K562 (cell line): ENCODE results near the gene MCAM. TPM values are rescaled to one million over a fixed set of nuclear protein-coding genes. Genes with fewer than 3 reads are reported as not detected.

ENCODE experiments used
- ATAC-seq: fragments of 200-7000 bp; cut with Tn5 transposase; 3 replicates; pipeline ENCODE4 v1.9.1; 2020; ENCODE audit warnings: moderate library complexity
- BruUV-seq: library from RNA; stranded (reverse); fragments of 400-500 nt; replicated peaks from 2 replicates; lab custom pipeline; 2021; lab: Mats Ljungman, UMichigan
- CTCF ChIA-PET: fragments of 300-600 bp; formaldehyde crosslinking; extraction: SDS; loops from one replicate; lab custom pipeline; 2021; ENCODE audit warnings: low intra/inter-chr PET ratio; lab: Yijun Ruan, JAX
- POLR2A ChIA-PET: fragments of 300-600, 350-650 bp; sonication (Branson Sonifier 250); formaldehyde crosslinking; extraction: SDS; loops from one replicate; lab custom pipeline; 2021; ENCODE audit warnings: antibody characterized with exemption, inconsistent platforms; lab: Yijun Ruan, JAX
- DNase-seq, 4 experiments: peaks; one replicate each; pipeline versions ENCODE4 v3.0.0 to v3.0.0-alpha.2; 2011 to 2018; ENCODE audit warnings: low spot score in 3 of 4, mixed read lengths in 3 of 4; ENCODE audit errors: extremely low read depth in 1 of 4
- FAIRE-seq: peaks from 2 replicates; lab custom pipeline; 2011; peaks lifted over from hg19 to GRCh38; lab: Jason Lieb, UNC
- H2AFZ ChIP-seq: 2 replicates; pipeline ENCODE4 v1.6.0; 2011; ENCODE audit warnings: low read depth, low read length, control low read depth, inconsistent platforms
- H3K27ac ChIP-seq: fragments of 200-600 bp; 3 replicates; pipeline ENCODE4 v1.8.0; 2011; ENCODE audit warnings: low read depth, mild to moderate bottlenecking, control low read depth, inconsistent platforms, low read length, moderate library complexity, mixed read lengths; ENCODE audit errors: extremely low read depth
- H3K27me3 ChIP-seq, 2 experiments: fragments of 300-600 bp in 1 of 2; 2 replicates in 1 of 2; 3 replicates in 1 of 2; pipeline versions ENCODE4 v1.6.0 to v1.8.0; 2011; ENCODE audit warnings: inconsistent platforms in 2 of 2, low read length in 2 of 2, mild to moderate bottlenecking in 1 of 2, mixed read lengths in 1 of 2, moderate library complexity in 1 of 2; ENCODE audit not compliant: control insufficient read depth in 2 of 2, insufficient read depth in 2 of 2
- H3K36me3 ChIP-seq: fragments of 300-600 bp; 3 replicates; pipeline ENCODE4 v1.8.0; 2011; ENCODE audit warnings: mild to moderate bottlenecking, low read length, inconsistent platforms; ENCODE audit not compliant: control insufficient read depth, insufficient read depth
- H3K4me1 ChIP-seq, 2 experiments: fragments of 200-600 bp in 1 of 2; replicated peaks in 1 of 2; 2 replicates in 1 of 2; 3 replicates in 1 of 2; pipeline versions ENCODE4 v1.5.1 to v1.8.0; 2011; ENCODE audit warnings: inconsistent platforms in 2 of 2, low read length in 2 of 2, mild to moderate bottlenecking in 1 of 2, mixed read lengths in 1 of 2, moderate library complexity in 1 of 2; ENCODE audit not compliant: control insufficient read depth in 2 of 2, insufficient read depth in 2 of 2
- H3K4me2 ChIP-seq: 2 replicates; pipeline ENCODE4 v1.6.1; 2011; ENCODE audit warnings: low read length, control low read depth, inconsistent platforms, mixed read lengths; ENCODE audit not compliant: insufficient read depth
- H3K4me3 ChIP-seq: fragments of 200-600 bp; sonication (generic), shearing (Covaris generic); 2 replicates; pipeline ENCODE4 v1.5.1; 2016; ENCODE audit warnings: control low read depth, inconsistent platforms
- H3K79me2 ChIP-seq: fragments of 200-600 bp; 3 replicates; pipeline ENCODE4 v1.8.0; 2011; ENCODE audit warnings: low read length, inconsistent platforms; ENCODE audit not compliant: control insufficient read depth, insufficient read depth
- H3K9ac ChIP-seq, 2 experiments: 2 replicates each; pipeline versions ENCODE4 v1.6.0 to v1.6.1; 2011; ENCODE audit warnings: low read depth in 2 of 2, low read length in 2 of 2, control low read depth in 1 of 2, inconsistent platforms in 1 of 2, mild to moderate bottlenecking in 1 of 2, mixed read lengths in 1 of 2; ENCODE audit not compliant: insufficient read depth in 1 of 2
- H3K9me1 ChIP-seq: one replicate; pipeline ENCODE4 v1.6.0; 2011; ENCODE audit warnings: inconsistent platforms, mild to moderate bottlenecking, low read length, moderate library complexity; ENCODE audit not compliant: control insufficient read depth, insufficient read depth
- H3K9me3 ChIP-seq: replicated peaks from 2 replicates; pipeline ENCODE4 v1.5.1; 2011; ENCODE audit warnings: low read depth, low read length, inconsistent platforms; ENCODE audit not compliant: control insufficient read depth, insufficient read depth
- H4K20me1 ChIP-seq: replicated peaks from 2 replicates; pipeline ENCODE4 v1.6.1; 2011; ENCODE audit warnings: low read length, inconsistent platforms, mixed read lengths; ENCODE audit not compliant: control insufficient read depth, insufficient read depth
- BCL6 ChIP-seq: fragments of 250-450 bp; sonication (Bioruptor Pico); IDR thresholded peaks from 2 replicates; pipeline ENCODE4 v1.4.0; 2020
- COPS2 ChIP-seq: fragments of 450-650 bp; conservative IDR thresholded peaks from 2 replicates; pipeline ENCODE4 v1.6.1; 2016; ENCODE audit warnings: mild to moderate bottlenecking, moderate library complexity
- E2F5 ChIP-seq: sonication (generic); formaldehyde crosslinking; IDR thresholded peaks from 2 replicates; pipeline ENCODE4 v1.8.0; 2022; ENCODE audit warnings: mild to moderate bottlenecking, missing genetic modification reagents
- ELF4 ChIP-seq: fragments of 450-650 bp; formaldehyde crosslinking; IDR thresholded peaks from 2 replicates; pipeline ENCODE4 v1.4.0; 2022; ENCODE audit warnings: missing genetic modification characterization
- MCM3 ChIP-seq: fragments of 450-650 bp; IDR thresholded peaks from 2 replicates; pipeline ENCODE4 v1.6.1; 2016
- MTA1 ChIP-seq: fragments of 450-650 bp; IDR thresholded peaks from 2 replicates; pipeline ENCODE4 v1.6.1; 2017; ENCODE audit warnings: borderline replicate concordance
- SNAPC5 ChIP-seq: fragments of 250-450 bp; sonication (Bioruptor Pico); IDR thresholded peaks from 2 replicates; pipeline ENCODE4 v1.8.0; 2021; ENCODE audit warnings: moderate library complexity, mild to moderate bottlenecking, inconsistent platforms
- TAF9B ChIP-seq: fragments of 450-650 bp; IDR thresholded peaks from 2 replicates; pipeline ENCODE4 v1.6.1; 2018; ENCODE audit warnings: mild to moderate bottlenecking; ENCODE audit not compliant: partially characterized antibody
- TRIM25 ChIP-seq: fragments of 450-650 bp; IDR thresholded peaks from 2 replicates; pipeline ENCODE4 v1.7.0; 2016; ENCODE audit warnings: borderline replicate concordance
- ZBTB26 ChIP-seq: fragments of 450-650 bp; formaldehyde crosslinking; IDR thresholded peaks from 2 replicates; pipeline ENCODE4 v1.4.0; 2022; ENCODE audit warnings: missing genetic modification characterization
- ZBTB34 ChIP-seq: fragments of 250-450 bp; sonication (Bioruptor Pico); IDR thresholded peaks from 2 replicates; pipeline ENCODE4 v1.8.0; 2021; ENCODE audit warnings: mild to moderate bottlenecking, moderate library complexity
- ZNF398 ChIP-seq: fragments of 250-450 bp; sonication (Bioruptor Pico); IDR thresholded peaks from 2 replicates; pipeline ENCODE4 v1.8.0; 2021; ENCODE audit warnings: moderate library complexity, mild to moderate bottlenecking, inconsistent platforms
- ZNF512 ChIP-seq: IDR thresholded peaks from 2 replicates; pipeline ENCODE4 v1.6.1; 2016; ENCODE audit warnings: missing genetic modification characterization, missing compliant biosample characterization
- WGBS: fragments of 100-300 bp; shearing (Covaris generic); methylation state at CpG from one replicate; pipeline ENCODE4 v1.1.6; 2016; ENCODE audit warnings: low coverage, mixed read lengths; ENCODE audit not compliant: insufficient coverage; ENCODE audit errors: missing lambda C conversion rate; 5-methylcytosine and 5-hydroxymethylcytosine counted together
- in situ Hi-C: fragments of 300-500 bp; cut with MboI; formaldehyde crosslinking; loops from 4 replicates; pipeline ENCODE4 v1.15.0; 2018; ENCODE audit warnings: inconsistent platforms, mixed read lengths
- intact Hi-C: fragments of 100-400 bp; cut with micrococcal nuclease; formaldehyde crosslinking; loops from 2 replicates; pipeline ENCODE4 v1.14.2; 2022
- polyA plus RNA-seq, 8 experiments: library from polyadenylated mRNA; depleted of rRNA in 4 of 8; stranded (reverse) in 5 of 8; unstranded in 3 of 8; fragments of >200 nt; fragmentation: Nextera tagmentation in 2 of 8; fragmentation: Illumina TruSeq in 1 of 8; extraction: Ambion mirVana in 2 of 8; extraction: Trizol in 1 of 8; gene quantifications; 2 replicates each; pipeline versions ENCODE4 v1.2.1 to v1.2.3, GENCODE V29; 2011 to 2014; ENCODE audit warnings: inconsistent platforms in 1 of 8, missing spikeins in 1 of 8
- total RNA-seq, 7 experiments: library from RNA; depleted of rRNA in 6 of 7; stranded (reverse); fragments of >200 nt in 6 of 7; fragmentation: Illumina TruSeq in 2 of 7; extraction: Trizol in 2 of 7; gene quantifications; 2 replicates each; pipeline versions ENCODE4 v1.2.1 to v1.2.3, GENCODE V29; 2011 to 2021; ENCODE audit warnings: low replicate concordance in 1 of 7

MCAM gene
- total and polyA plus RNA-seq, 9 of the 15 experiments (the other 6 are each of a cell fraction or from before 2014, with no cell fraction given): 14.7 to 118 (median 53.6) TPM

GRCh38 chr11:119330237-119330636 lies 13.3 kb upstream of the MCAM start:
- FAIRE-seq (no peak), DNase-seq (no peak), ATAC-seq (no peak)
- peaks cover 0 to 7% of the 10 kb centered on the region in 2 experiments; a peak in 3 of 5 replicates for H3K4me1 ChIP-seq
- no peaks in the 10 kb centered on the region for H3K9me3 ChIP-seq
- H3K9me1 ChIP-seq: no peaks in the 10 kb centered on the region
- no peak overlapping the region for H3K27ac ChIP-seq
- intact Hi-C loops: no loop called here
- no peaks in the 10 kb centered on the region for H3K27me3 ChIP-seq
- 0% methylated on average over 1 of the region's 1 CpG for WGBS
- no peak overlapping the region for H2AFZ ChIP-seq
- no peaks in the 10 kb centered on the region for H3K36me3 ChIP-seq
- H3K4me2 ChIP-seq: no peak overlapping the region
- no peak overlapping the region for H3K4me3 ChIP-seq
- peaks cover 8% of the 10 kb centered on the region for H3K79me2 ChIP-seq
- BruUV-seq: no TSS peak
- no peaks in the 10 kb centered on the region for H4K20me1 ChIP-seq
- H3K9ac ChIP-seq: no peak overlapping the region
- POLR2A ChIA-PET: interaction anchor here (0.6 kb wide), 1 partner anchor 235 kb away, joined by 3 read pairs; no protein-coding TSS in a partner anchor
- in situ Hi-C loops: no loop called here
- CTCF ChIA-PET: no interaction called here
- TF ChIP-seq ZNF398 (no peak), SNAPC5 (no peak), BCL6 (CRISPR knock-in tag) (no peak), COPS2 (no peak), MCM3 (0 out of 2 replicates have a peak, but pooled peaks have one; percentile 25), ZBTB34 (CRISPR knock-in tag) (no peak), TAF9B (no peak), TRIM25 (no peak), ZNF512 (tag) (peak; percentile 92), ELF4 (CRISPR knock-in tag) (peak; percentile 28; the same call in 1 of the 2 replicates), E2F5 (CRISPR knock-in tag) (no peak), ZBTB26 (CRISPR knock-in tag) (0 out of 2 replicates have a peak, but pooled peaks have one; percentile 40), MTA1 (peak; percentile 15; the same call in 1 of the 2 replicates)
